ENCODE results near the gene MAP3K10.

Gene MAP3K10

DNA sequence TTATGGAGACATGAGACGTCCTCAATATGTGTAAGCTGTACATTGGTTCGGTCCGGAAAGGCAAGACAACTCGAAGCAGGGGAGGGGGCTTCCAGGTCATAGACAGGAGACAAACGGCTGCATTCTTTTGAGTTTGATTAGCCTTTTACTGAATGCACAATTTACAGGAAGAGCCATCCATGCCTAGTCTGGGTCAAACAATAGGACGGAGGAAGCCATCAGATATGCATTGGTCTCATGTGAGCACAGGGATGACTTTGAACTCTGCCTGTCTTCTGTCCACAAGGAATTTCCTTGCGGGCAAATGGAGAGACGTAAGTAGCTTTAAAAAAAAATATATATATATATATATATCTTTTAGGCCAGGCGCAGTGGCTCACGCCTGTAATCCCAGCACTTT is 37.1 kb downstream of the MAP3K10 start:
- no peak overlapping the region for H3K27ac ChIP-seq
- no peak for TF ChIP-seq ZFX (IDR thresholded peaks at IDR 0.05)
- TF ChIP-seq, protein P1, sequence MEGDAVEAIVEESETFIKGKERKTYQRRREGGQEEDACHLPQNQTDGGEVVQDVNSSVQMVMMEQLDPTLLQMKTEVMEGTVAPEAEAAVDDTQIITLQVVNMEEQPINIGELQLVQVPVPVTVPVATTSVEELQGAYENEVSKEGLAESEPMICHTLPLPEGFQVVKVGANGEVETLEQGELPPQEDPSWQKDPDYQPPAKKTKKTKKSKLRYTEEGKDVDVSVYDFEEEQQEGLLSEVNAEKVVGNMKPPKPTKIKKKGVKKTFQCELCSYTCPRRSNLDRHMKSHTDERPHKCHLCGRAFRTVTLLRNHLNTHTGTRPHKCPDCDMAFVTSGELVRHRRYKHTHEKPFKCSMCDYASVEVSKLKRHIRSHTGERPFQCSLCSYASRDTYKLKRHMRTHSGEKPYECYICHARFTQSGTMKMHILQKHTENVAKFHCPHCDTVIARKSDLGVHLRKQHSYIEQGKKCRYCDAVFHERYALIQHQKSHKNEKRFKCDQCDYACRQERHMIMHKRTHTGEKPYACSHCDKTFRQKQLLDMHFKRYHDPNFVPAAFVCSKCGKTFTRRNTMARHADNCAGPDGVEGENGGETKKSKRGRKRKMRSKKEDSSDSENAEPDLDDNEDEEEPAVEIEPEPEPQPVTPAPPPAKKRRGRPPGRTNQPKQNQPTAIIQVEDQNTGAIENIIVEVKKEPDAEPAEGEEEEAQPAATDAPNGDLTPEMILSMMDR (conservative IDR thresholded peaks at IDR 0.05): no peak

DNA sequence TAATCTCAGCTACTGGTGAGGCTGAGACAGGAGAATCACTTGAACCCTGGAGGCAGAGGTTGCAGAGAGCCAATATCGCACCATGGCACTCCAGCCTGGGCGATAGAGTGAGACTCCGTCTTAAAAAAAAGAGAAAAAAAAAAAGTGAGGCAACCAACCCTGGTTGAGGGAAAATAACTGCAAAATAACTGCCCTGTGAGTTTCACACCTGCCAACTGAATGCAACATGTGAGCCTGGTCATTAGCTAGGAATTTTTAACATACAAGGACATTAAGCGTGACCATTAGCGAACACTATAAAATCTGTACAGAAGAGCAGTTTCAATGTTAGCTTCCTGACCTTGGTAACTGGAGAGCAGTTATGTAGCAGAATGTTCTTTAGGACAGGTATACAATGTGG is 37.6 kb downstream of the MAP3K10 start:
- H3K27ac ChIP-seq: no peak overlapping the region
- TF ChIP-seq ZFX (IDR thresholded peaks at IDR 0.05): no peak
- TF ChIP-seq, protein P1 (conservative IDR thresholded peaks at IDR 0.05): no peak

DNA sequence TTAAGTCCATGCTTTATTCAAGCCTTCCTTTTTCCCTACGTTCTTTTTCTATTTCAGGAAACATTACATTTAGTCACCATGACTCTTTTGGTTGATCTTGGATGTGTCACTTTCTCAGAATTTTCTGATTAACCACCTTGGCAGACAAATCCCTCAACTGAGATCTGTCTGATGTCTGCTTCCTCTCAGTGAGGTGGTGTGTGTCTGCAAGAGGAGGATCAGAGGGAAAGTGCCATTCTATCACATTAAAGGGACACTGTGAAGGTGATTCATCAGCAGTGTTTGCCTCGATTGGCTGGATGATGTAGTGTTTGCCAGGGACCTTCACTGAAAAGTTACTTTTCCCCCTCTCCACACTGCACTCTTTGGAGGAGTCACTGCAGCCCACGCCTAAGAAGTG is 38.3 kb downstream of the MAP3K10 start:
- no peak overlapping the region for H3K27ac ChIP-seq
- no peak for TF ChIP-seq ZFX (IDR thresholded peaks at IDR 0.05)
- TF ChIP-seq, protein P1 (conservative IDR thresholded peaks at IDR 0.05): no peak

DNA sequence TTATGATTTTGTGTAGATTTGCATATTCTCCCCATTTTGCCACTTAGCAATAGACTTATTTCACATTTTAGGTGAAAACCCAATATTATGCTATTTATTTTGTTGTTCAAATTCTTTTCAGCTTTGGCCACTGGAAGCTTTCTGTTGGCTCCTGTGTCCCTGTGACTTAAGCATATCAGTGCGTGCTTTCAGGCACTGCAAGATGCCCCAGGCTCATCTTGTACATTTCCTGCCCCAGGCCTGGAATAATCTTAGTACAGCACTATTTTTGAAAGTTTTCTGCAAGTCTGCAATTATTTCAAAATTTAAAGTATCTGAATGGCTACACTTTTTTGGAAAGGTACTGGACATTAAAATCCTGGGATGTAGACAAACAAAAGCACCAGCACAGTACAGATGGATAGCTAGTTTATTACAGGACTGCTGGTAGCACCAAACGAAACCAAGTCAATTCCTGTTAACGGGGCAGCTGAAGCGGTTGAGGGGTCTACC is 38.7 kb downstream of the MAP3K10 start:
- TF ChIP-seq, protein P1 (conservative IDR thresholded peaks at IDR 0.05): no peak
- TF ChIP-seq ZFX (IDR thresholded peaks at IDR 0.05): no peak
- H3K27ac ChIP-seq: no peak overlapping the region

DNA sequence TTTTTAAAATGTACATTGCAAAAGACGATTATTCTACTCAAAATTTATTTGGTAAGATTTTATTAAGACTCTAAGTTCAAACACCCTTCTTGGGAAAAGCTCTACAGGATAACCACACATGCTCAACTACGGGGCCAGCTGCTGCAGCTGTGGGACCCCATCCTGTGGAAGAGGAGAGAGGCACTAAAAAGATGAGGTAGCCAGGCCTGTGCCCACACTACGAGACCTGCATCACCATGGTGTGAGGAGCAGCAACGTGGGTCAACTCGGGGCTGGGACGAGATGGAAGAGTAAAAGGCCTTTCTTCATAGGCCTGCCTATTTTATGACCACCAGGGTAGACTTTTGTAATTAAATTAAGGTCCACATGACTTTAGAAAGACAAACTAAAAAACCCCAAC is 39.8 kb downstream of the MAP3K10 start:
- no peak overlapping the region for H3K27ac ChIP-seq
- no peak for TF ChIP-seq ZFX (IDR thresholded peaks at IDR 0.05)
- TF ChIP-seq, protein P1 (conservative IDR thresholded peaks at IDR 0.05): no peak

DNA sequence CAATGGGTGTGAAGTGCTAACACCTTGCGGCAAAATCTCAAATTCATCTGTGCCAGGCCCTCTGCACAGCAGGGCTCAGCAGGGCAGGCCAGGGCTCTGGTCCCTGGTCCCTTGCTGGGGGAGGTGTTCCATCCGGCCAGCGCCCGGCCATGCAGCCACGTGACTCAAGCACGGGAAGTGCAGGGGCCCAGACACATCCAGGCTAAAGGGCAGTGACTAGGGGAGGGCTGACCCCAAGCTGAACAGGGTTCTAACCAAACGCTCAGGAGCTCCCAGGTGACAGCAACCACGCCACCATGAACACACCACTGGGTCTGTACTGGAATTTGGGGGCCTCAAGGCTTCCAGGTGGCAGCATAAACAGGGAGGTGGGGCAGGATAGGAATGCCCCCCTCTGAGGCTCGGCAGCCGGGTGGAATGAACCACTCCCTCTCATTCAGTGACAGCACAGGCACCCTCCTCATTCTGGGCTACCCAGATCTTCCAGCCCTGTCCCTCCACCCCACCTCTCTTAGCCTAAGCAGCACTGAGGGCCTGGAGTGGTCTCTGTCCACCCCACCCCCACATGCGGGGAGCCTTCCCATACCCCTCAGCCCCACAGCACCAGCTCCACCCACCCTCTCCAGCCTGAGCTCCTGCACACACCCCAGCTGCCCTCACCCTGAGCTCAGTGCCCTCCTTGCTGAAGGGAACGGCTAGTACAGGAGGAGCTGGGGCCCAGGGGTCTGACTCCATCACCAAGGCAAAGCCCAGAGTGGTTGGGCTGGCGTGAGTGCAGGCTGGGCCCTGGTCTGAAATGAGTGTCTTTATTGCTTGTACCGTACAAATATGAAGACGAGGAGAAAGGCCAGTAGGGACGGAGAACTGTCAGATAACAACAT is 40.6 kb downstream of the MAP3K10 start:
- TF ChIP-seq, protein P1 (conservative IDR thresholded peaks at IDR 0.05): no peak
- TF ChIP-seq ZFX (IDR thresholded peaks at IDR 0.05): no peak
- H3K27ac ChIP-seq: no peak overlapping the region

DNA sequence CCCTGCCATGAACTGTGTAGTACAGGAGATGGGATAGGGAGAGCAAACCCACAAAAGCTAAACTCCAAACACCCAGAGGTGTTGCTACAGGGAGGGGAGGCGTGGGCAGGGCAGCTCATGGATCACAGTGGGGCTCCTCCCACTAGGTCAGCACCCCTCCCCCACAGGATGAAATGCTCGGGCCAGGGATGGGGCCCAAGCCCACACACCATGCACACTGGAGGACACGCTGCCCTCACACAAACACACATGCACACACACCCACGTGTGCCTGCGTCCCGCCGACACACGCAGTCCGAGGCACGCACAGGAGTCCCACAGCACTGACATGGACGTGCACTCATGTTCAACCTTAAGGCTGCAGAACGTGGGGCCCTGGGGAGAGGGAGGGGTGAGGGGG is 41.3 kb downstream of the MAP3K10 start:
- TF ChIP-seq ZFX (IDR thresholded peaks at IDR 0.05): no peak
- TF ChIP-seq, protein P1 (conservative IDR thresholded peaks at IDR 0.05): no peak
- H3K27ac ChIP-seq: no peak overlapping the region
